ENCODE data around the gene CEACAM8. TPM values are rescaled to one million over a fixed set of nuclear protein-coding genes. Genes with fewer than 3 reads are reported as not detected.
"Not testable (repeated sequence)": the region's sequence is repeated elsewhere in the genome, so short reads cannot be mapped to it uniquely, and the experiment has no call there.

Gene CEACAM8
- total and polyA plus RNA-seq, 4 donors: 0.06 to 1.2 (median 0.53) TPM

DNA sequence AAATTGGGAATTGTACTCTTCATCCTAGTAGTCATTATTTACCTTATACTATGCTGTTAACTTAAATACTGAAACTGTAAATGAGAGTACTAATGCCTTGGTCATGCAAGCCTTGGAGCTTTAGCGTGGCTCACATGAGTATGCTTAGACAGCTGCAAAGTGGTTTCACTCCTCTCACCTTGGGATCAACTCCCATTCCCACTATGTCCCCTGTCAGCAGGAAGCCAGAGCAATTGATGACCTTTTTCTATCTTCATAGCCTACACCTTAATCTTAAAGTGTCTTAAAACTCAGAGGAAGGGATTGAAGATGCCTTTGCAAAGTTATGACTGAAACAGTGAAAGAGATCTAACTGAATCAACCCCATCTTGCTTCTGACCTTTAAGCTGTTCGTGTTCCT is 33.2 kb upstream of the CEACAM8 start:
- Histone ChIP-seq H3K9ac (ENCODE audit: insufficient read depth in 1 of 2, low read length in 2 of 2) (no peak overlapping the region), H3K4me3 (no peak overlapping the region), H3K27ac (ENCODE audit: low read depth in 1 of 2, low read length in 1 of 2) (no peak overlapping the region), H3K27me3 (ENCODE audit: control insufficient read depth in 3 of 3, insufficient read depth in 3 of 3, low read length in 2 of 3) (peaks cover 0 to 3% (median 0%) of the 10 kb centered on the region in 3 donors), H3K36me3 (ENCODE audit: control insufficient read depth in 4 of 4, insufficient read depth in 4 of 4, low read length in 4 of 4) (no peaks in the 10 kb centered on the region), H3K4me1 (ENCODE audit: control insufficient read depth in 5 of 5, insufficient read depth in 5 of 5, low read length in 5 of 5) (no peaks in the 10 kb centered on the region), H3K9me3 (ENCODE audit: control insufficient read depth in 4 of 4, insufficient read depth in 3 of 4, low read length in 3 of 4) (peaks cover 0 to 2% (median 0%) of the 10 kb centered on the region in 4 donors)
- TF ChIP-seq, protein P1, sequence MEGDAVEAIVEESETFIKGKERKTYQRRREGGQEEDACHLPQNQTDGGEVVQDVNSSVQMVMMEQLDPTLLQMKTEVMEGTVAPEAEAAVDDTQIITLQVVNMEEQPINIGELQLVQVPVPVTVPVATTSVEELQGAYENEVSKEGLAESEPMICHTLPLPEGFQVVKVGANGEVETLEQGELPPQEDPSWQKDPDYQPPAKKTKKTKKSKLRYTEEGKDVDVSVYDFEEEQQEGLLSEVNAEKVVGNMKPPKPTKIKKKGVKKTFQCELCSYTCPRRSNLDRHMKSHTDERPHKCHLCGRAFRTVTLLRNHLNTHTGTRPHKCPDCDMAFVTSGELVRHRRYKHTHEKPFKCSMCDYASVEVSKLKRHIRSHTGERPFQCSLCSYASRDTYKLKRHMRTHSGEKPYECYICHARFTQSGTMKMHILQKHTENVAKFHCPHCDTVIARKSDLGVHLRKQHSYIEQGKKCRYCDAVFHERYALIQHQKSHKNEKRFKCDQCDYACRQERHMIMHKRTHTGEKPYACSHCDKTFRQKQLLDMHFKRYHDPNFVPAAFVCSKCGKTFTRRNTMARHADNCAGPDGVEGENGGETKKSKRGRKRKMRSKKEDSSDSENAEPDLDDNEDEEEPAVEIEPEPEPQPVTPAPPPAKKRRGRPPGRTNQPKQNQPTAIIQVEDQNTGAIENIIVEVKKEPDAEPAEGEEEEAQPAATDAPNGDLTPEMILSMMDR (IDR thresholded peaks at IDR 0.05; ENCODE audit: control extremely low read depth, extremely low read depth): no peak
- DNase-seq: no peak
- no peak for ATAC-seq (ENCODE audit: insufficient read depth, low FRiP score)
- 54 to 73% methylated on average over 2 of the region's 2 CpGs for WGBS, 2 donors

DNA sequence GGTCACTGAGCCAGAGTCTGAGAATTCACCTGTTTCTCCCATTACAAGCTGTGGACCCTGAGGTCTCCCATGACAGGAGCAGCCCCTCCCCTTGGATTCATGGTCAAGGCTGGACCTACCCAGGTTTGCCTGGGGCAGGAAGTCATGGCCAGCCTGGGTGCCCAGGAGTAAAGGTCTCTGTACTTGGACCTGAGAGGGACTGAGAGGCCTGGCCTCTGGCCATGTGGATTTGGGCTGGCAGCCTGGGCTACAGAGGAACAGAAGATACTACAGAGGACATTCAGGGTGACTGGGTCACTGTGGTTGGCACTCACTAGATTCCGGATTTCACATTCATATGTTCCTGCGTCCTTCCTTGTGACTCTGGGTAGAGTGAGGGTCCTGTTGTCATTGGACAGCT is 31.5 kb upstream of the CEACAM8 start:
- Histone ChIP-seq H3K4me3 (no peak overlapping the region), H3K27ac (ENCODE audit: low read depth in 1 of 2, low read length in 1 of 2) (no peak overlapping the region), H3K36me3 (ENCODE audit: control insufficient read depth in 4 of 4, insufficient read depth in 4 of 4, low read length in 4 of 4) (no peaks in the 10 kb centered on the region), H3K4me1 (ENCODE audit: control insufficient read depth in 5 of 5, insufficient read depth in 5 of 5, low read length in 5 of 5) (no peaks in the 10 kb centered on the region), H3K9me3 (ENCODE audit: control insufficient read depth in 4 of 4, insufficient read depth in 3 of 4, low read length in 3 of 4) (peaks cover 0 to 2% (median 0%) of the 10 kb centered on the region in 4 donors), H3K27me3 (ENCODE audit: control insufficient read depth in 3 of 3, insufficient read depth in 3 of 3, low read length in 2 of 3) (peaks cover 0 to 3% (median 0%) of the 10 kb centered on the region in 3 donors), H3K9ac (ENCODE audit: insufficient read depth in 1 of 2, low read length in 2 of 2) (no peak overlapping the region)
- DNase-seq (no peak), ATAC-seq (ENCODE audit: insufficient read depth, low FRiP score) (no peak)
- WGBS, 2 donors: 71 to 95% methylated on average over 2 of the region's 2 CpGs
- TF ChIP-seq, protein P1 (IDR thresholded peaks at IDR 0.05; ENCODE audit: control extremely low read depth, extremely low read depth): no peak

DNA sequence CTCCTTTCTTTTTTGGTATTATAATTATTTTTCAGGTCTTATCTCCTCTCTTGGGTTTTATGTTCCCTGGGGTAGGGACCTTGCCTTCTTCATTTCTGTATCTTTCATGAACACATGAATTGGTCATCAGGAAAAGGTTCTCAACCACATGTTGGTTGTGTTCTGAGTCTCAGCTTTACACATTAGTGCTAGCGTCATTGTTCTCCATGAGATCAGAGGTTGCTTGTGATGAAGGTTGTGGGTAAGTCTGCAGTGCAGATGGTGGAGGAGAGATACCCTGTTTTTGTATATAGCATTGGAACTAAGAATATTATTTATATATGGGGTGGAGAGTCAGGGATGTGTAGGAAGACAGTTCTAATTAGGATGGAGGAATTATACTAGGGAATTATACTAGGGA is 24.5 kb upstream of the CEACAM8 start:
- TF ChIP-seq, protein P1 (IDR thresholded peaks at IDR 0.05; ENCODE audit: control extremely low read depth, extremely low read depth): no peak
- Histone ChIP-seq H3K4me3 (no peak overlapping the region), H3K4me1 (ENCODE audit: control insufficient read depth in 5 of 5, insufficient read depth in 5 of 5, low read length in 5 of 5) (no peaks in the 10 kb centered on the region), H3K9ac (ENCODE audit: insufficient read depth in 1 of 2, low read length in 2 of 2) (no peak overlapping the region), H3K27ac (ENCODE audit: low read depth in 1 of 2, low read length in 1 of 2) (no peak overlapping the region), H3K27me3 (ENCODE audit: control insufficient read depth in 3 of 3, insufficient read depth in 3 of 3, low read length in 2 of 3) (no peaks in the 10 kb centered on the region), H3K9me3 (ENCODE audit: control insufficient read depth in 4 of 4, insufficient read depth in 3 of 4, low read length in 3 of 4) (no peaks in the 10 kb centered on the region), H3K36me3 (ENCODE audit: control insufficient read depth in 4 of 4, insufficient read depth in 4 of 4, low read length in 4 of 4) (no peaks in the 10 kb centered on the region)
- WGBS, 2 donors: 76 to 85% methylated on average over 1 of the region's 1 CpG
- no peak for DNase-seq
- ATAC-seq (ENCODE audit: insufficient read depth, low FRiP score): no peak

DNA sequence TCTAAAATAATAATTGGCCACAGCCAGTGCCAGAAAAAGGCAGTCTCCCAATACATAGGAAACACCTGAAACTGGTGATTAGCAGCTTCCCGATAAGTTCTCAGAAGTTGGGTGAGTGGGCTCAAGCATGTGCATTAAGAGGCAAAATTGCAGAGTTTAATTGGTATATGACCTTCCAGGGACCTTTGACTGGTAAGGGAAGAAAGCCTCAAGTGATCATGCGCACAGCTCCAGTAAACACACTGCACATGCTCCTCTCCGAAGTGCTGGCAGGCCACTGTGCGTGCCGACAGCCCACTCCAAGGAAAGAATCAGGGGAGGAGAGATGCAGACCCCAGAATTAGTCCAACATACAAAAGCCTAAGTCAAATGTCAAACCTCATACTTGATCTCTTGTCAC is 18.9 kb upstream of the CEACAM8 start:
- TF ChIP-seq, protein P1 (IDR thresholded peaks at IDR 0.05; ENCODE audit: control extremely low read depth, extremely low read depth): no peak
- DNase-seq: no peak
- Histone ChIP-seq H3K4me1 (ENCODE audit: control insufficient read depth in 5 of 5, insufficient read depth in 5 of 5, low read length in 5 of 5) (no peaks in the 10 kb centered on the region), H3K9me3 (ENCODE audit: control insufficient read depth in 4 of 4, insufficient read depth in 3 of 4, low read length in 3 of 4) (peaks cover 0 to 2% (median 0%) of the 10 kb centered on the region in 4 donors), H3K9ac (ENCODE audit: insufficient read depth in 1 of 2, low read length in 2 of 2) (no peak overlapping the region), H3K27me3 (ENCODE audit: control insufficient read depth in 3 of 3, insufficient read depth in 3 of 3, low read length in 2 of 3) (peaks cover 0 to 5% (median 0%) of the 10 kb centered on the region in 3 donors), H3K36me3 (ENCODE audit: control insufficient read depth in 4 of 4, insufficient read depth in 4 of 4, low read length in 4 of 4) (no peaks in the 10 kb centered on the region), H3K27ac (ENCODE audit: low read depth in 1 of 2, low read length in 1 of 2) (no peak overlapping the region), H3K4me3 (no peak overlapping the region)
- WGBS, 2 donors: 69 to 74% methylated on average over 5 of the region's 5 CpGs
- no peak for ATAC-seq (ENCODE audit: insufficient read depth, low FRiP score)

GRCh38 chr19:42610401-42610915 is 15.7 kb upstream of the CEACAM8 start:
- not testable (repeated sequence) for H3K27ac ChIP-seq (ENCODE audit: low read depth in 1 of 2, low read length in 1 of 2); H3K36me3 ChIP-seq (ENCODE audit: control insufficient read depth in 4 of 4, insufficient read depth in 4 of 4, low read length in 4 of 4); H3K4me3 ChIP-seq; ATAC-seq (ENCODE audit: insufficient read depth, low FRiP score); H3K4me1 ChIP-seq (ENCODE audit: control insufficient read depth in 5 of 5, insufficient read depth in 5 of 5, low read length in 5 of 5); H3K9ac ChIP-seq (ENCODE audit: insufficient read depth in 1 of 2, low read length in 2 of 2); H3K27me3 ChIP-seq (ENCODE audit: control insufficient read depth in 3 of 3, insufficient read depth in 3 of 3, low read length in 2 of 3); H3K9me3 ChIP-seq (ENCODE audit: control insufficient read depth in 4 of 4, insufficient read depth in 3 of 4, low read length in 3 of 4); DNase-seq
- 94 to 96% methylated on average over 20 to 33 of the region's 33 CpGs for WGBS, 2 donors
